Neural crest cell (in vitro differentiated cells): ENCODE results near the gene INAFM1. TPM values are rescaled to one million over a fixed set of nuclear protein-coding genes. Genes with fewer than 3 reads are reported as not detected.

Source experiments
- DNase-seq: peaks from one replicate; pipeline ENCODE4 v3.0.0; 2021; ENCODE audit warnings: low read depth, mixed read lengths, low spot score
- H3K27ac Mint-ChIP-seq: one replicate; pipeline ENCODE4 v1.8.0; 2021; ENCODE audit warnings: mild to moderate bottlenecking, mixed read lengths; ENCODE audit not compliant: unreplicated experiment
- H3K27me3 Mint-ChIP-seq: 2 replicates; pipeline ENCODE4 v1.8.0; 2021; ENCODE audit warnings: low read depth, mild to moderate bottlenecking, mixed read lengths
- H3K36me3 Mint-ChIP-seq: 2 replicates; pipeline ENCODE4 v1.8.0; 2021; ENCODE audit warnings: low read depth, mild to moderate bottlenecking, mixed read lengths
- H3K4me1 Mint-ChIP-seq: 2 replicates; pipeline ENCODE4 v1.8.0; 2021; ENCODE audit warnings: mixed read lengths
- H3K4me3 Mint-ChIP-seq: one replicate; pipeline ENCODE4 v1.8.0; 2021; ENCODE audit warnings: mild to moderate bottlenecking, mixed read lengths
- H3K9me3 Mint-ChIP-seq: 2 replicates; pipeline ENCODE4 v1.8.0; 2021; ENCODE audit warnings: mixed read lengths
- CTCF ChIP-seq: fragments of 200-600 bp; sonication (generic); conservative IDR thresholded peaks from 2 replicates; pipeline ENCODE4 v1.5.0; 2021; ENCODE audit warnings: antibody characterized with exemption, mild to moderate bottlenecking
- total RNA-seq: library from RNA; stranded (reverse); gene quantifications from 2 replicates; pipeline ENCODE4 v1.2.1, GENCODE V29; 2021

INAFM1 gene
- total RNA-seq, 1 donor from 2014 or later: 10.2 TPM

DNA sequence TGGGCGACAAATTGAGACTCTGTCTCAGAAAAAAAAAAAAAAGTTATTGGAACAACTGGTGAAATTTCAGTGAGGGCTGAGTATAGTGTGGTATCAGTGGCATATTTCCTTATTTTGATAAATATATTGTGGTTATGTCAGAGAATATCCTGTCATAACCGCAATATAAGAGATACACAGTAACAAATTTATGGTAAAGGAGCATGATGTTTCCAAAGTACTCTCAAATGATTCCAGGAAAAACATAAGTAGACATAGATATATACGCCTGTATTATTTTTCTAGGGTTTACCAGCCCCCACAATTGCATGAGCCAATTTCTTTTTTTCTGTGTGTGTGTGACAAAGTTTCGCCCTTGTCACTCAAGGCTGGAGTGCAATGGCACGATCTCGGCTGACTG is 29.3 kb downstream of the INAFM1 start:
- no peak for DNase-seq
- Mint-ChIP-seq H3K27ac (no peak overlapping the region), H3K4me1 (peaks cover 5% of the 10 kb centered on the region), H3K36me3 (no peaks in the 10 kb centered on the region), H3K27me3 (peaks cover 13% of the 10 kb centered on the region), H3K4me3 (no peak overlapping the region), H3K9me3 (no peaks in the 10 kb centered on the region)
- TF ChIP-seq CTCF: no peak

DNA sequence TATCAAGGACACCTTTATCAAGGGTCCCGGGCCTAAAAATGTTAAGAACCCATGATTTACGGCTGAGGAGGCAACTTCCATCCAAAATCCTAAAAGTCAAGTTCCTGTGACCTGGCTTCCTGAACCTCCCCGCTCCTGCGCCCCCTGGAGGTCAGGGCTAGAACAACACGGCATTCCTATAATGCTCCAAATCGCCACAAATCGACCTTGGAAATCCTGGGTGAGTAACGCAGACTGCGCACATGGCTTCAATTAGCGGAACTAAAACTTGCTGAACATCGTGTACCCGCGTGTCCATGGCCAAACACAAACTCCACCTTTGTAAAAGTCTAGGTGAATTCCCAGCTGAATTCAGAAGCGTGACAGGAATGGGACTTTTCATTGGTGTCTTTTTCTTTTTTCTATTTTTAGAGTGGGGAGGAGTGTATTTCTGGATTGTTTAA is 30.6 kb downstream of the INAFM1 start:
- peak; percentile 75 for DNase-seq
- Mint-ChIP-seq H3K9me3 (no peaks in the 10 kb centered on the region), H3K27ac (no peak overlapping the region), H3K4me3 (no peak overlapping the region), H3K4me1 (peaks cover 5% of the 10 kb centered on the region), H3K27me3 (peaks cover 19% of the 10 kb centered on the region), H3K36me3 (no peaks in the 10 kb centered on the region)
- peak; percentile 93 for TF ChIP-seq CTCF

DNA sequence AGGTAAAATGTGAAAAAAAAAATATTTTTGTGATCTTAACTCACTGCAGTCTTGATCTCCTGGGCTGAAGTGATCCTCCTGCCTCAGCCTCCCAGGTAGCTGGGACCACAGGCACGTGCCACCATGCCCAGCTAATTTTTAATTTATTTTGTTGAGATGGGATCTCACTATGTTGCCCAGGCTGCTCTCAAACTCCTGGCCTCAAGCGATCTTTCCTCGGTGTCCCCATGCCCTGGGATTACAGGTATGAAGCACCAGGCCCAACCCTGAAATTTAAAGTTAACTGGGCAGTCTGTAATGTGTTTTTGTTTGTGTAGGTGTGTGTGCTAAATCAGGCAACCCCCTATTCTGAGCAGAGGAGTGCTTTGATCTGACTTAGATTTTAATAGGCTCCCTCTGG is 31.6 kb downstream of the INAFM1 start:
- no peak for DNase-seq
- Mint-ChIP-seq H3K27me3 (peaks cover 21% of the 10 kb centered on the region), H3K9me3 (no peaks in the 10 kb centered on the region), H3K27ac (no peak overlapping the region), H3K4me3 (no peak overlapping the region), H3K4me1 (peaks cover 5% of the 10 kb centered on the region), H3K36me3 (no peaks in the 10 kb centered on the region)
- TF ChIP-seq CTCF: no peak

GRCh38 chr19:47309038-47309437 is 34.4 kb downstream of the INAFM1 start:
- no peak overlapping the region for H3K4me3 Mint-ChIP-seq
- no peaks in the 10 kb centered on the region for H3K36me3 Mint-ChIP-seq
- H3K27me3 Mint-ChIP-seq: peaks cover 25% of the 10 kb centered on the region
- no peaks in the 10 kb centered on the region for H3K9me3 Mint-ChIP-seq
- no peak for DNase-seq
- TF ChIP-seq CTCF: no peak
- peaks cover 5% of the 10 kb centered on the region for H3K4me1 Mint-ChIP-seq
- H3K27ac Mint-ChIP-seq: no peak overlapping the region

- Mint-ChIP-seq H3K9me3 (no peaks in the 10 kb centered on the region), H3K4me1 (peaks cover 5% of the 10 kb centered on the region), H3K27ac (no peak within 1 kb of the TSS), H3K4me3 (no peak within 1 kb of the TSS), H3K36me3 (no peaks in the 10 kb centered on the region), H3K27me3 (peaks cover 26% of the 10 kb centered on the region)
- no peak for TF ChIP-seq CTCF
- no peak for DNase-seq
These were observed 34.9 kb downstream of the INAFM1 start, which contains the start of gene C5AR1 for GRCh38 chr19:47309608-47310007. Gene C5AR1 (plus strand): TSS chr19:47309861. CDS start chr19:47309896, 35 bp downstream.

DNA sequence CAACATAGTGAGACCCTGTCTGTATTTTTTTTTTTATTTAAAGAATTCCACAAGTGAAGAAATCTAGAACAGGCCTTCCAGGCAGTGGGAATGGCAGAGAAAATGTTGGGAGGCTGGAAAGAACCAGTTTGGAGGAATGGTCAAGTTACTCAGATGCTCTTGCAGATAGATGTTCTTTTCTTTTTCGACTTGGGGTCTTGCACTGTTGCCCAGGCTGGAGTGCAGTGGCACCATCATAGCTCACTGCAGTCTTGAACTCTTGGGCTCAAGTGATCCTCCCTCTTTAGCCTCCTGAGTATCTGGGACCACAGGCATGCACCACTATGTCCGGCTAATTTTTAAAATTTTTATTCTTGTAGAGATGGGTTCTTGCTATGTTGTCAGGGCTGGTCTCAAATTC is 35.6 kb downstream of the INAFM1 start:
- H3K9me3 Mint-ChIP-seq: no peaks in the 10 kb centered on the region
- peaks cover 2% of the 10 kb centered on the region for H3K4me1 Mint-ChIP-seq
- H3K27ac Mint-ChIP-seq: no peak overlapping the region
- TF ChIP-seq CTCF: no peak
- peaks cover 28% of the 10 kb centered on the region for H3K27me3 Mint-ChIP-seq
- DNase-seq: no peak
- no peaks in the 10 kb centered on the region for H3K36me3 Mint-ChIP-seq
- no peak overlapping the region for H3K4me3 Mint-ChIP-seq
